GM15510 (cell line): Measurements from ENCODE around the gene ZNF609.

ENCODE experiments used
- POLR2A ChIP-seq: IDR thresholded peaks from 3 replicates; pipeline ENCODE4 v1.6.1; 2011; ENCODE audit warnings: borderline replicate concordance; ENCODE audit not compliant: insufficient read length; ENCODE audit errors: extremely low read depth

Gene ZNF609

GRCh38 chr15:64447536-64448315 lies 12.7 kb upstream of the ZNF609 start:
- TF ChIP-seq POLR2A = no peak

GRCh38 chr15:64452988-64453688 lies 7.2 kb upstream of the ZNF609 start:
- TF ChIP-seq POLR2A = no peak

- no peak for TF ChIP-seq POLR2A
These were observed 6.7 kb upstream of the ZNF609 start for GRCh38 chr15:64453689-64454037.

GRCh38 chr15:64454282-64454681 lies 6.1 kb upstream of the ZNF609 start:
- TF ChIP-seq POLR2A = no peak

GRCh38 chr15:64455961-64456371 lies 4.4 kb upstream of the ZNF609 start:
- TF ChIP-seq POLR2A = no peak

- TF ChIP-seq POLR2A = no peak
These were observed 3.7 kb upstream of the ZNF609 start for GRCh38 chr15:64456634-64457108.

GRCh38 chr15:64459066-64459781 lies 1.2 kb upstream of the ZNF609 start:
- no peak for TF ChIP-seq POLR2A

- peak; percentile 12 for TF ChIP-seq POLR2A
These were observed 644 bp downstream of the ZNF609 start for GRCh38 chr15:64460724-64461720.

GRCh38 chr15:64461721-64462162 lies 1.4 kb downstream of the ZNF609 start:
- no peak for TF ChIP-seq POLR2A

- no peak for TF ChIP-seq POLR2A
These were observed 2.1 kb downstream of the ZNF609 start for GRCh38 chr15:64462492-64462891.

- TF ChIP-seq POLR2A = no peak
These were observed 4.1 kb downstream of the ZNF609 start for GRCh38 chr15:64464276-64465005.

- no peak for TF ChIP-seq POLR2A
These were observed 6.2 kb downstream of the ZNF609 start for GRCh38 chr15:64466408-64467141.

GRCh38 chr15:64472161-64472560 lies 11.8 kb downstream of the ZNF609 start:
- TF ChIP-seq POLR2A = no peak
